Measurements from ENCODE around the gene ELFN1.

ELFN1 gene

DNA sequence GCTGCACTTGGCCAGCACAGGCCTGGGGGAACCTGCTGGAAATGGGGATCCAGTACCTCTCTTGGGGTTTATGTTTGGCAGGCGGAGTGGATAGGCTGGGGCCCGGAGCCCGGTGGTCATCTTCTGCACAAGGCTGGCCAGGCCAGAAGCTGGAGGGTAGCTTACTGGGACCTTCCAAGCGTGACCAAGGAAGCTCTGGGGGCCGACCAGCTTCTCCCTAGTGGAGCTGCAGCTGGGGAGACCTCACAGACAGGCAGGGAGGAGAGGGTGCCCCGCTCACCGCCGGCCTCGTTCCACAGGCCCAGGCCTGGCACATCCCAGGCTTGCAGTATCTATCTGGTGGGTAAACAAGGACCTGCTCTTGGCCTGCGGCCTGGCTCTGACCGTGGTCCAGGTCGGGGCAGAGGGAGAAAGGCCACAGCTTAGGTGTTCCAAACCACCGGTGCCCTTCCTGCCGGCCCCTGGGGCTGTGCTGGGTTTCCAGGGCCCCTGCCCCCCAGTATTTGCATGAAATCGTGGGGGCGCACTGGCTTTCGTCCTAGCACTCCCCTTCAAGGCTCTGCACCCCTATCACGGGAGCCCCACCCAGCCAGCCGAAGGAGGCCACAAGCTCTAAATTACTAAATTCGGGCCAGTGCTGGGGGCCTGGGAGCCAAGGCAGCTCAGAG lies 1.5 kb upstream of the ELFN1 start:
- TF ChIP-seq SPI1 (IDR thresholded peaks at IDR 0.05; ENCODE audit: borderline replicate concordance, low read depth) (no peak), POLR2AphosphoS5 (IDR thresholded peaks at IDR 0.05; ENCODE audit: low read depth) (no peak), REST (IDR thresholded peaks at IDR 0.05; ENCODE audit: insufficient replicate concordance, low read depth) (no peak), GABPA (IDR thresholded peaks at IDR 0.05; ENCODE audit: low read depth) (no peak), CTCF (IDR thresholded peaks at IDR 0.05; ENCODE audit: insufficient read depth, low read length) (no peak)
- Histone ChIP-seq H3K27me3 (ENCODE audit: insufficient read depth, poor library complexity, severe bottlenecking) (peaks cover 51% of the 10 kb centered on the region), H3K4me3 (replicated peaks; ENCODE audit: insufficient read depth, low read length) (no peak overlapping the region), H3K27ac (replicated peaks) (no peak overlapping the region)
- DNase-seq (ENCODE audit: low read depth in 1 of 2, low spot score in 1 of 2) = no peak

DNA sequence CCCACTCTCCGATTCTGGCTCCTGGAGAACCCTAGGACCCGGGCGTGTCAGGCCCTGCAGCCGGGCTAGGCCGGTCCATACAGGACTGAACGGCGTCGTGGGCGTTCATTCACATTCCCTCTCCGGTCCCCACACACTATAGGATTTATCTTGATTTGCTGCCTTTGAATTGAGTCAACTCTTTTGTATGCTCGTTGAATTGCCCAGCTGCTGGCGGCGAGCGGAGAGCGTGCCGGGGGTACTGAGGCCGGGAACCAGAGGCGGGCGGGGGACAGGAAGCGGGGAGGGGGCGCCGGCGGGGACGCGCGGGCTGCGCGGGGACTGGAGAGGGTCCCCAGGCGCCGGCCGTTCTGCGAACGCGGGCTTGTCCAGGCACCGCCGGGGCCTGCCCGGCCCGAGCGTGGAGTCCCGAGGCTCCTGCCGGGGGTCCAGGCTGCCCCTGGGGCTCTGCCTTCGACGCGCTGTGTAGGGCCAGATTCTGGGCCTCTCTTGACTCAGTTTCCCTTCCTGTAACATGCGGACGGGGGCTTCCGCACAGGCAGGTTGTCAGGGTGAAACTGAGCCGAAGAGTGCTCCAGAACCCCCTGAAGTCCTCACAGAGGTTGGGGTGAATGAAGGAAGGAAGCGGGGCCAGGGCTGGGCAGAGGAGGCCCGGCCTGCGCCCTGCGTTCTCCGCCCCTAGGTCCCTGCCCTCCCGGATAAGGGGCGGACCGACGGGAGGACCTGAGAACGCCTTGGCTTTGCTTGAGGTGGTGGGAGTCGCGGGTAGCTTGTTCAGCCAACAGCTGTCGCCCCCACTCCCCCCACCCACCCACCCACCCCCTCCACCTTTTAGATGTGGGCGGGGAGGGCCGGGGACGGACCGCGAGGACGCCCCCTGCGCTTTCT lies 769 bp upstream of the ELFN1 start:
- peaks cover 45% of the 10 kb centered on the region for H3K27me3 ChIP-seq (ENCODE audit: insufficient read depth, poor library complexity, severe bottlenecking)
- H3K4me3 ChIP-seq (replicated peaks; ENCODE audit: insufficient read depth, low read length) = no peak overlapping the region

More for the DNA sequence above, 769 bp upstream of the ELFN1 start:
- no peak overlapping the region for H3K27ac ChIP-seq (replicated peaks)
- no peak for DNase-seq (ENCODE audit: low read depth in 1 of 2, low spot score in 1 of 2)
- no peak for TF ChIP-seq POLR2AphosphoS5 (IDR thresholded peaks at IDR 0.05; ENCODE audit: low read depth)
- no peak for TF ChIP-seq REST (IDR thresholded peaks at IDR 0.05; ENCODE audit: insufficient replicate concordance, low read depth)
- no peak for TF ChIP-seq GABPA (IDR thresholded peaks at IDR 0.05; ENCODE audit: low read depth)
- TF ChIP-seq SPI1 (IDR thresholded peaks at IDR 0.05; ENCODE audit: borderline replicate concordance, low read depth) = no peak
- no peak for TF ChIP-seq CTCF (IDR thresholded peaks at IDR 0.05; ENCODE audit: insufficient read depth, low read length)
